GM23338 (cell line): ENCODE results near the gene ELFN1.

Experiments
- EZH2 ChIP-seq: fragments of 200-600 bp; sonication (generic); IDR thresholded peaks from one replicate; pipeline ENCODE4 v1.8.0; 2017; ENCODE audit warnings: antibody characterized with exemption, mild to moderate bottlenecking, low read depth; ENCODE audit not compliant: unreplicated experiment
- EZH2phosphoT487 ChIP-seq: fragments of 200-600 bp; sonication (generic); IDR thresholded peaks from one replicate; pipeline ENCODE4 v1.8.1; 2018; ENCODE audit warnings: antibody characterized with exemption; ENCODE audit not compliant: unreplicated experiment
- JUNB ChIP-seq: IDR thresholded peaks from one replicate; pipeline ENCODE4 v1.6.1; 2016; ENCODE audit warnings: antibody characterized with exemption; ENCODE audit not compliant: unreplicated experiment
- POLR2AphosphoS5 ChIP-seq: IDR thresholded peaks from 2 replicates; pipeline ENCODE4 v1.6.1; 2016; ENCODE audit warnings: antibody characterized with exemption, low read depth
- TF ChIP-seq, protein P1 (sequence below), 2 experiments: fragments of 200-600 bp in 1 of 2; sonication (generic) in 1 of 2; conservative IDR thresholded peaks; 2 replicates each; pipeline versions ENCODE4 v1.5.1 to v1.6.1; 2016 to 2017; ENCODE audit warnings: antibody characterized with exemption in 2 of 2, low read depth in 2 of 2, mild to moderate bottlenecking in 2 of 2, moderate library complexity in 1 of 2

DNA sequence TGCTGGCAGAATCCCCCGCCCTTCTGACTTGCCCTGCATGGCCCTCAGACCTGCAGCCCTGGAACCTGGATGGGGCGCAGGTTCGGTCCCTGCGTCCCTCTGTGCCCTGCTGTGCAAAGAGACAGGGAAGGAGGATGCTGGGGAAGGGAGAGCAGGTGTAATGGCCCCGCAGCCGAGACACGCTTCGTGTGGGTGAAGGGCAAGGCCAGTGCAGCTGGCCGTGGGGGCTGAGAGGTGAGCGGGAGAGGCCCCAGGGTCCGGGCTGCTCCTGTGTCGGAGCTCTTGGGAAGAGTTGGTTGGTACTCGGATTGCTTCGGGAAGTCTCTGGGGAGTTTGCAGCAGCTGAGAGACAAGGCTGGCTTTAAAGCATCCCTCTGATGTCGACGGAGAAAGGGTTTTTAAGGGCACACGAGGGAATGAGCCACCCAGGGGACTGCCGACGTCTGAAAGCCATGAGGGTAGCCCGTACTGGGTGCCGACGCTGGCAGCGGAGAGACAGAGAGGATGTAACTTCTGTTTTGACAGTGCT lies 6.5 kb downstream of the ELFN1 start:
- TF ChIP-seq, protein P1, sequence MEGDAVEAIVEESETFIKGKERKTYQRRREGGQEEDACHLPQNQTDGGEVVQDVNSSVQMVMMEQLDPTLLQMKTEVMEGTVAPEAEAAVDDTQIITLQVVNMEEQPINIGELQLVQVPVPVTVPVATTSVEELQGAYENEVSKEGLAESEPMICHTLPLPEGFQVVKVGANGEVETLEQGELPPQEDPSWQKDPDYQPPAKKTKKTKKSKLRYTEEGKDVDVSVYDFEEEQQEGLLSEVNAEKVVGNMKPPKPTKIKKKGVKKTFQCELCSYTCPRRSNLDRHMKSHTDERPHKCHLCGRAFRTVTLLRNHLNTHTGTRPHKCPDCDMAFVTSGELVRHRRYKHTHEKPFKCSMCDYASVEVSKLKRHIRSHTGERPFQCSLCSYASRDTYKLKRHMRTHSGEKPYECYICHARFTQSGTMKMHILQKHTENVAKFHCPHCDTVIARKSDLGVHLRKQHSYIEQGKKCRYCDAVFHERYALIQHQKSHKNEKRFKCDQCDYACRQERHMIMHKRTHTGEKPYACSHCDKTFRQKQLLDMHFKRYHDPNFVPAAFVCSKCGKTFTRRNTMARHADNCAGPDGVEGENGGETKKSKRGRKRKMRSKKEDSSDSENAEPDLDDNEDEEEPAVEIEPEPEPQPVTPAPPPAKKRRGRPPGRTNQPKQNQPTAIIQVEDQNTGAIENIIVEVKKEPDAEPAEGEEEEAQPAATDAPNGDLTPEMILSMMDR (conservative IDR thresholded peaks at IDR 0.05; ENCODE audit: low read depth in 2 of 2), result no peak
- TF ChIP-seq POLR2AphosphoS5 (no peak), EZH2phosphoT487 (no peak), EZH2 (no peak), JUNB (no peak)
